DOHH2 (cell line): ENCODE results near the gene JARID2.

Experiments used
- EZH2phosphoT487 ChIP-seq: fragments of 200-600 bp; sonication (generic); IDR thresholded peaks from 2 replicates; pipeline ENCODE4 v1.6.1; 2017; ENCODE audit warnings: borderline replicate concordance, mild to moderate bottlenecking, antibody characterized with exemption, low read length, moderate library complexity, mixed read lengths
- TF ChIP-seq, protein P1 (sequence below): fragments of 200-600 bp; sonication (generic); IDR thresholded peaks from one replicate; pipeline ENCODE4 v1.5.1; 2014; ENCODE audit warnings: antibody characterized with exemption, mild to moderate bottlenecking, low read depth, low read length; ENCODE audit not compliant: poor library complexity, severe bottlenecking

DNA sequence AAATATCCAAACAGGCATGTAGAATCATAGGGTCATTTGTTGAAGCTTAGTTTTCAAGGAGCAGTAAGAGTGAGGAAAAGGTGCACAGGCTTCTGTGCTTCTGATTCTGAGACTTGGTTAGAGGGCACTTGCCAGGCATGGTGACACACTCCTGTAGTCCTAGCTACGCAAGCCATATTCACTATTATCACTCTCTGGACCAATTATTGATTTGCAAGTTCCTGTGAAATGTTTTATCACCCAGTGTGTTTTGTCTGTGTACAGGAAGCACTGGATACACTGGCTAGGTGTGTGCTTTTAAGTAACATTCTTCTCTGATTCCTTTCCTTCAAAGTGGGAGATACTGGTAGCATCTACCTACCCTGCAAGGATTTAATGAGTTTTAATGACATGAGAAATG lies 76.3 kb downstream of the JARID2 start:
- TF ChIP-seq, protein P1, sequence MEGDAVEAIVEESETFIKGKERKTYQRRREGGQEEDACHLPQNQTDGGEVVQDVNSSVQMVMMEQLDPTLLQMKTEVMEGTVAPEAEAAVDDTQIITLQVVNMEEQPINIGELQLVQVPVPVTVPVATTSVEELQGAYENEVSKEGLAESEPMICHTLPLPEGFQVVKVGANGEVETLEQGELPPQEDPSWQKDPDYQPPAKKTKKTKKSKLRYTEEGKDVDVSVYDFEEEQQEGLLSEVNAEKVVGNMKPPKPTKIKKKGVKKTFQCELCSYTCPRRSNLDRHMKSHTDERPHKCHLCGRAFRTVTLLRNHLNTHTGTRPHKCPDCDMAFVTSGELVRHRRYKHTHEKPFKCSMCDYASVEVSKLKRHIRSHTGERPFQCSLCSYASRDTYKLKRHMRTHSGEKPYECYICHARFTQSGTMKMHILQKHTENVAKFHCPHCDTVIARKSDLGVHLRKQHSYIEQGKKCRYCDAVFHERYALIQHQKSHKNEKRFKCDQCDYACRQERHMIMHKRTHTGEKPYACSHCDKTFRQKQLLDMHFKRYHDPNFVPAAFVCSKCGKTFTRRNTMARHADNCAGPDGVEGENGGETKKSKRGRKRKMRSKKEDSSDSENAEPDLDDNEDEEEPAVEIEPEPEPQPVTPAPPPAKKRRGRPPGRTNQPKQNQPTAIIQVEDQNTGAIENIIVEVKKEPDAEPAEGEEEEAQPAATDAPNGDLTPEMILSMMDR, result no peak
- no peak for TF ChIP-seq EZH2phosphoT487
